DMS153 treated with DMSO at 0.1 percent for 48 hours (cell line): ENCODE measurements around the gene SVBP.
"Not testable (repeated sequence)": the region's sequence is repeated elsewhere in the genome, so short reads cannot be mapped to it uniquely, and the experiment has no call there.

Experiments
- DNase-seq: peaks from one replicate; lab custom pipeline; 2025; ENCODE audit not compliant: unreplicated experiment; lab: John Stamatoyannopoulos, UW

Gene SVBP

GRCh38 chr1:42816585-42817439, at the start of gene SVBP, which contains the start of gene ERMAP:
SVBP (minus strand) TSS chr1:42817397; CDS start chr1:42816544, 853 bp downstream.
ERMAP (plus strand) TSS chr1:42817122; CDS start chr1:42830449, 13,327 bp downstream.
- peak; percentile 95 for DNase-seq

- no peak for DNase-seq
Measured at GRCh38 chr1:42866549-42866948, 49.4 kb upstream of the SVBP start.

GRCh38 chr1:42861014-42861399, 43.8 kb upstream of the SVBP start:
- no peak for DNase-seq

GRCh38 chr1:42860339-42861013, 43.3 kb upstream of the SVBP start:
- DNase-seq = no peak

GRCh38 chr1:42859366-42859765, 42.2 kb upstream of the SVBP start:
- not testable (repeated sequence) for DNase-seq

GRCh38 chr1:42856554-42856953, 39.4 kb upstream of the SVBP start:
- not testable (repeated sequence) for DNase-seq

- DNase-seq = no peak
Measured at GRCh38 chr1:42853116-42853884, 36.1 kb upstream of the SVBP start.

- no peak for DNase-seq
Measured at GRCh38 chr1:42852608-42852980, 35.4 kb upstream of the SVBP start.

- DNase-seq = no peak
Measured at GRCh38 chr1:42851960-42852607, 34.9 kb upstream of the SVBP start.

- DNase-seq = no peak
Measured at GRCh38 chr1:42851420-42851819, 34.2 kb upstream of the SVBP start.

- DNase-seq = no peak
Measured at GRCh38 chr1:42849944-42850343, 32.7 kb upstream of the SVBP start.

GRCh38 chr1:42848823-42849537, 31.8 kb upstream of the SVBP start:
- no peak for DNase-seq

GRCh38 chr1:42847721-42848460, 30.7 kb upstream of the SVBP start:
- DNase-seq = no peak

- DNase-seq = no peak
Measured at GRCh38 chr1:42847111-42847595, 30.0 kb upstream of the SVBP start.

GRCh38 chr1:42846257-42847110, 29.3 kb upstream of the SVBP start, which contains the start of gene ZNF691:
ZNF691 (plus strand) TSS chr1:42846613; CDS start chr1:42849659, 3,046 bp downstream.
- peak; percentile 98 for DNase-seq

GRCh38 chr1:42845866-42846256, 28.7 kb upstream of the SVBP start:
- peak; percentile 70 for DNase-seq

- no peak for DNase-seq
Measured at GRCh38 chr1:42845193-42845592, 28.0 kb upstream of the SVBP start.

GRCh38 chr1:42844592-42845140, 27.5 kb upstream of the SVBP start:
- no peak for DNase-seq
